ENCODE data around the gene SV2C. TPM values are rescaled to one million over a fixed set of nuclear protein-coding genes. Genes with fewer than 3 reads are reported as not detected.

Gene SV2C
- total and polyA plus RNA-seq, 4 donors = under 0.01 to 0.04 (median 0.03) TPM; not detected in 1

DNA sequence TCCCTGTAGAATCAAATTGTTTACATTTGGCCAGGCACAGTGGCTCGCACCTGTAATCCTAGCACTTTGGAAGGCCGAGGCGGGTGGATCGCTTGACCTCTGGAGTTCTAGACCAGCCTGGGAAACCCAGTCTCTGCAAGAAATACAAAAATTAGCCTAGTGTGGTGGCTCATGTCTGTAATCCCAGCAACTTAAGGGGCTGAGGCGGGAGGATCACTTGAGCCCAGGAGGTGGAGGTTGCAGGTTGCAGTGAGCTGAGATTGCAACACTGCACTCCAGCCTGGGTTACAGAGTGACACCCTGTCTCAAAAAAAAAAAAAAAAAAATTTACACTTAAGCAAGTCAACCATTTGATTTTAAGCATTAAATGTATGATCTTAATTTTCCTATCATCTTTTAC lies 302.4 kb downstream of the SV2C start:
- TF ChIP-seq YY1 (IDR thresholded peaks at IDR 0.05) (no peak), HNF4A (conservative IDR thresholded peaks at IDR 0.05) (peak; percentile 43 to 52), NR2F2 (IDR thresholded peaks at IDR 0.05) (no peak), JUND (IDR thresholded peaks at IDR 0.05) (peak in 1 of 2 donors; percentile 16), RAD21 (IDR thresholded peaks at IDR 0.05) (peak in 1 of 2 donors; percentile 10)
- no peak overlapping the region for H3K27ac ChIP-seq (ENCODE audit: low read depth in 1 of 2, low read length in 2 of 2)
- H3K36me3 ChIP-seq (ENCODE audit: control insufficient read depth in 4 of 4, insufficient read depth in 3 of 4, low read depth in 1 of 4, low read length in 3 of 4) = no peaks in the 10 kb centered on the region
- H3K4me1 ChIP-seq (ENCODE audit: control insufficient read depth in 4 of 4, insufficient read depth in 4 of 4, low read length in 3 of 4) = peaks cover 26 to 65% (median 58%) of the 10 kb centered on the region in 4 donors
- H3K4me3 ChIP-seq (ENCODE audit: low read depth in 1 of 3, low read length in 3 of 3) = no peak overlapping the region
- H3K9ac ChIP-seq (ENCODE audit: low read depth in 1 of 2, low read length in 2 of 2) = no peak overlapping the region
- no peaks in the 10 kb centered on the region for H3K27me3 ChIP-seq (ENCODE audit: control insufficient read depth in 4 of 4, insufficient read depth in 4 of 4, low read length in 3 of 4)
- no peaks in the 10 kb centered on the region for H3K9me3 ChIP-seq (ENCODE audit: control insufficient read depth in 4 of 4, low read length in 3 of 4)
- whole genome bisulfite sequencing = 44% methylated on average over 5 of the region's 5 CpGs
- no peak for DNase-seq (ENCODE audit: low spot score)

DNA sequence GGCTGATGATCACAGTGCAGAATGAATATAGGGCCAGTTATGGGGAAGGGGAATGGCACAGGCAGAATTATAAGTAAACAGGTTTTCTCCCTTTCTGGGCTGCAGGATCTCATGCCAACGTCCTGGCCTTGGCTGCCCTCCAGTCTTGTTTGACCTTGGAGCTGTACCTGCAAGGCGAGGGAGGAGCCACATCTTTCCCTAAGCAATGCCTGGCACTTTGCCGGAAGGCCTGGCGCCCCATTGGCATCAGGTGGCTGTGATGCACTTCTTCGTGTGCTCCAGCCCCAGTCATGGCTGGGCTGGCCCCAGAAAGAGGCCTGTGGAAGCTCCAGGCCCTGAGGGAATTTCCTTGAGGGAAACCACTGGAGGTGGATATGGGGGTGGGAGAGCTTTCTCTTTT lies 303.2 kb downstream of the SV2C start:
- Histone ChIP-seq H3K4me3 (ENCODE audit: low read depth in 1 of 3, low read length in 3 of 3) (no peak overlapping the region), H3K36me3 (ENCODE audit: control insufficient read depth in 4 of 4, insufficient read depth in 3 of 4, low read depth in 1 of 4, low read length in 3 of 4) (no peaks in the 10 kb centered on the region), H3K9me3 (ENCODE audit: control insufficient read depth in 4 of 4, low read length in 3 of 4) (no peaks in the 10 kb centered on the region), H3K9ac (ENCODE audit: low read depth in 1 of 2, low read length in 2 of 2) (no peak overlapping the region), H3K27ac (ENCODE audit: low read depth in 1 of 2, low read length in 2 of 2) (peak overlapping the region in 1 of 2 donors; percentile 23), H3K4me1 (ENCODE audit: control insufficient read depth in 4 of 4, insufficient read depth in 4 of 4, low read length in 3 of 4) (peaks cover 26 to 70% (median 60%) of the 10 kb centered on the region in 4 donors), H3K27me3 (ENCODE audit: control insufficient read depth in 4 of 4, insufficient read depth in 4 of 4, low read length in 3 of 4) (no peaks in the 10 kb centered on the region)
- WGBS = 32% methylated on average over 5 of the region's 5 CpGs
- no peak for DNase-seq (ENCODE audit: low spot score)
- TF ChIP-seq TAF1 (conservative IDR thresholded peaks at IDR 0.05) = no peak
- TF ChIP-seq YY1 (IDR thresholded peaks at IDR 0.05) = peak; percentile 55
- peak; percentile 65 for TF ChIP-seq SP1 (IDR thresholded peaks at IDR 0.05)
- peak; percentile 10 for TF ChIP-seq NR2F2 (IDR thresholded peaks at IDR 0.05)
- TF ChIP-seq HNF4A (conservative IDR thresholded peaks at IDR 0.05) = peak; percentile 63 to 70
- TF ChIP-seq FOXA2 (IDR thresholded peaks at IDR 0.05) = peak; percentile 9
- no peak for TF ChIP-seq FOXA1 (IDR thresholded peaks at IDR 0.05)
- peak; percentile 63 to 72 for TF ChIP-seq RXRA (IDR thresholded peaks at IDR 0.05)
- TF ChIP-seq RAD21 (IDR thresholded peaks at IDR 0.05) = peak in 1 of 2 donors; percentile 42

DNA sequence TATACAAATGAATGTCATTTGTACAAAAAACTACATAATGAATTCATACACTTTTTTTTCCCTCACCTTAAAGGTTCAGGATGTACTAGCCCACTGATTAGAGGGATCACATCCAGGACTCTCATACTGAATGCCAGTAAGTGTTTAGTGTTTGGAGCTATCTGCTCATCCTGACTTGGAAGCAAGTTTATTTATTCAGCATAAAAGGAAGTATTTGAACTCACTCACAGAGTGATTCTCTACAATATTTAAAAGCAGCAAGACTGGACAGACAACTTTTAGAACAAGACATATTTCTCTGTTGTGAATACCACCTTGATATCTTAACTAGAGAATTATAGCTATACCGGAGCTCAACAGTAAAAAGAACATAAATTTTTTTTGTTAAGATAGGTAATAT lies 305.1 kb downstream of the SV2C start:
- Histone ChIP-seq H3K9me3 (ENCODE audit: control insufficient read depth in 4 of 4, low read length in 3 of 4) (no peaks in the 10 kb centered on the region), H3K9ac (ENCODE audit: low read depth in 1 of 2, low read length in 2 of 2) (no peak overlapping the region), H3K4me3 (ENCODE audit: low read depth in 1 of 3, low read length in 3 of 3) (no peak overlapping the region), H3K27me3 (ENCODE audit: control insufficient read depth in 4 of 4, insufficient read depth in 4 of 4, low read length in 3 of 4) (no peaks in the 10 kb centered on the region), H3K36me3 (ENCODE audit: control insufficient read depth in 4 of 4, insufficient read depth in 3 of 4, low read depth in 1 of 4, low read length in 3 of 4) (no peaks in the 10 kb centered on the region), H3K4me1 (ENCODE audit: control insufficient read depth in 4 of 4, insufficient read depth in 4 of 4, low read length in 3 of 4) (peaks cover 26 to 72% (median 60%) of the 10 kb centered on the region in 4 donors), H3K27ac (ENCODE audit: low read depth in 1 of 2, low read length in 2 of 2) (no peak overlapping the region)
- 87% methylated on average over 1 of the region's 1 CpG for WGBS
- no peak for DNase-seq (ENCODE audit: low spot score)
- no peak for TF ChIP-seq RAD21 (IDR thresholded peaks at IDR 0.05)
- no peak for TF ChIP-seq JUND (IDR thresholded peaks at IDR 0.05)
- TF ChIP-seq, protein P1, sequence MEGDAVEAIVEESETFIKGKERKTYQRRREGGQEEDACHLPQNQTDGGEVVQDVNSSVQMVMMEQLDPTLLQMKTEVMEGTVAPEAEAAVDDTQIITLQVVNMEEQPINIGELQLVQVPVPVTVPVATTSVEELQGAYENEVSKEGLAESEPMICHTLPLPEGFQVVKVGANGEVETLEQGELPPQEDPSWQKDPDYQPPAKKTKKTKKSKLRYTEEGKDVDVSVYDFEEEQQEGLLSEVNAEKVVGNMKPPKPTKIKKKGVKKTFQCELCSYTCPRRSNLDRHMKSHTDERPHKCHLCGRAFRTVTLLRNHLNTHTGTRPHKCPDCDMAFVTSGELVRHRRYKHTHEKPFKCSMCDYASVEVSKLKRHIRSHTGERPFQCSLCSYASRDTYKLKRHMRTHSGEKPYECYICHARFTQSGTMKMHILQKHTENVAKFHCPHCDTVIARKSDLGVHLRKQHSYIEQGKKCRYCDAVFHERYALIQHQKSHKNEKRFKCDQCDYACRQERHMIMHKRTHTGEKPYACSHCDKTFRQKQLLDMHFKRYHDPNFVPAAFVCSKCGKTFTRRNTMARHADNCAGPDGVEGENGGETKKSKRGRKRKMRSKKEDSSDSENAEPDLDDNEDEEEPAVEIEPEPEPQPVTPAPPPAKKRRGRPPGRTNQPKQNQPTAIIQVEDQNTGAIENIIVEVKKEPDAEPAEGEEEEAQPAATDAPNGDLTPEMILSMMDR (IDR thresholded peaks at IDR 0.05; ENCODE audit: low read depth, low read length, missing input control) = no peak
- TF ChIP-seq, protein P2, sequence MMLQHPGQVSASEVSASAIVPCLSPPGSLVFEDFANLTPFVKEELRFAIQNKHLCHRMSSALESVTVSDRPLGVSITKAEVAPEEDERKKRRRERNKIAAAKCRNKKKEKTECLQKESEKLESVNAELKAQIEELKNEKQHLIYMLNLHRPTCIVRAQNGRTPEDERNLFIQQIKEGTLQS (IDR thresholded peaks at IDR 0.05) = no peak
- no peak for TF ChIP-seq GABPA (IDR thresholded peaks at IDR 0.05 in 1 of 2, conservative IDR thresholded peaks at IDR 0.05 in 1 of 2)
- TF ChIP-seq, protein P3, sequence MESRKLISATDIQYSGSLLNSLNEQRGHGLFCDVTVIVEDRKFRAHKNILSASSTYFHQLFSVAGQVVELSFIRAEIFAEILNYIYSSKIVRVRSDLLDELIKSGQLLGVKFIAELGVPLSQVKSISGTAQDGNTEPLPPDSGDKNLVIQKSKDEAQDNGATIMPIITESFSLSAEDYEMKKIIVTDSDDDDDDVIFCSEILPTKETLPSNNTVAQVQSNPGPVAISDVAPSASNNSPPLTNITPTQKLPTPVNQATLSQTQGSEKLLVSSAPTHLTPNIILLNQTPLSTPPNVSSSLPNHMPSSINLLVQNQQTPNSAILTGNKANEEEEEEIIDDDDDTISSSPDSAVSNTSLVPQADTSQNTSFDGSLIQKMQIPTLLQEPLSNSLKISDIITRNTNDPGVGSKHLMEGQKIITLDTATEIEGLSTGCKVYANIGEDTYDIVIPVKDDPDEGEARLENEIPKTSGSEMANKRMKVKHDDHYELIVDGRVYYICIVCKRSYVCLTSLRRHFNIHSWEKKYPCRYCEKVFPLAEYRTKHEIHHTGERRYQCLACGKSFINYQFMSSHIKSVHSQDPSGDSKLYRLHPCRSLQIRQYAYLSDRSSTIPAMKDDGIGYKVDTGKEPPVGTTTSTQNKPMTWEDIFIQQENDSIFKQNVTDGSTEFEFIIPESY (IDR thresholded peaks at IDR 0.05) = no peak
- TF ChIP-seq, protein P4, sequence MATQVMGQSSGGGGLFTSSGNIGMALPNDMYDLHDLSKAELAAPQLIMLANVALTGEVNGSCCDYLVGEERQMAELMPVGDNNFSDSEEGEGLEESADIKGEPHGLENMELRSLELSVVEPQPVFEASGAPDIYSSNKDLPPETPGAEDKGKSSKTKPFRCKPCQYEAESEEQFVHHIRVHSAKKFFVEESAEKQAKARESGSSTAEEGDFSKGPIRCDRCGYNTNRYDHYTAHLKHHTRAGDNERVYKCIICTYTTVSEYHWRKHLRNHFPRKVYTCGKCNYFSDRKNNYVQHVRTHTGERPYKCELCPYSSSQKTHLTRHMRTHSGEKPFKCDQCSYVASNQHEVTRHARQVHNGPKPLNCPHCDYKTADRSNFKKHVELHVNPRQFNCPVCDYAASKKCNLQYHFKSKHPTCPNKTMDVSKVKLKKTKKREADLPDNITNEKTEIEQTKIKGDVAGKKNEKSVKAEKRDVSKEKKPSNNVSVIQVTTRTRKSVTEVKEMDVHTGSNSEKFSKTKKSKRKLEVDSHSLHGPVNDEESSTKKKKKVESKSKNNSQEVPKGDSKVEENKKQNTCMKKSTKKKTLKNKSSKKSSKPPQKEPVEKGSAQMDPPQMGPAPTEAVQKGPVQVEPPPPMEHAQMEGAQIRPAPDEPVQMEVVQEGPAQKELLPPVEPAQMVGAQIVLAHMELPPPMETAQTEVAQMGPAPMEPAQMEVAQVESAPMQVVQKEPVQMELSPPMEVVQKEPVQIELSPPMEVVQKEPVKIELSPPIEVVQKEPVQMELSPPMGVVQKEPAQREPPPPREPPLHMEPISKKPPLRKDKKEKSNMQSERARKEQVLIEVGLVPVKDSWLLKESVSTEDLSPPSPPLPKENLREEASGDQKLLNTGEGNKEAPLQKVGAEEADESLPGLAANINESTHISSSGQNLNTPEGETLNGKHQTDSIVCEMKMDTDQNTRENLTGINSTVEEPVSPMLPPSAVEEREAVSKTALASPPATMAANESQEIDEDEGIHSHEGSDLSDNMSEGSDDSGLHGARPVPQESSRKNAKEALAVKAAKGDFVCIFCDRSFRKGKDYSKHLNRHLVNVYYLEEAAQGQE (IDR thresholded peaks at IDR 0.05) = no peak
- TF ChIP-seq, protein P5, sequence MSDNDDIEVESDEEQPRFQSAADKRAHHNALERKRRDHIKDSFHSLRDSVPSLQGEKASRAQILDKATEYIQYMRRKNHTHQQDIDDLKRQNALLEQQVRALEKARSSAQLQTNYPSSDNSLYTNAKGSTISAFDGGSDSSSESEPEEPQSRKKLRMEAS (IDR thresholded peaks at IDR 0.05) = no peak
- peak; percentile 13 to 19 for TF ChIP-seq HNF4A (conservative IDR thresholded peaks at IDR 0.05)

Data from liver (tissue), 9 donors.